IPS-NIHi7 (cell line): ENCODE data around the gene THOC1.

ENCODE experiments used
- DNase-seq: peaks from one replicate; pipeline ENCODE4 v3.0.0; 2012; ENCODE audit warnings: mixed read lengths; ENCODE audit errors: extremely low spot score

THOC1 gene

DNA sequence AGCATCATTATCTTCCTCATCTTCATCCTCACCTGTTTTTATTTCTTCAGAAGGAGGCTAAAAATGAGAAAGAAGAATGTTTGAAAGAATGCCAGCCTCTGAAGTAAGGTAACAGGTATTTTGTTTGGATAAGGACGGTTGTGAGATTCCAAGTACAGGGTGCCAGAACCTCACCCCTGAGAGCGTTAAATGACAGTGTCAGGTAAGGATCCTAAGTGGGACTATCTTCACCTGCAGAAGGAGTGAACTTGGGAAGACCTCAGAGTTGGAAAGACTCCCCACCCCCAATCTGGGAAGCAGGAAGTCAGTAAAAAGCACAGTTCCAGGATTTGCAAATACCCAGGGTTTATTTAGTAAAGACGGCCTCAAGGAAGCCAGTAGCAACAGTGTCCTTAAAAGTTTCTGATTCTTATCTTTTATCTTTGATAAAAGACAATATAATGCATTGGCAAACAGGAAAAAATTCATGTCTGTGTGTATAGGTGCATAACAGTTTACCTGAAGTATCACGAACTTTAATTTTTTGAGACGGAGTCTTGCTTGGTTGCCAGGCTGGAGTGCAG, 52.3 kb downstream of the THOC1 start:
- no peak for DNase-seq

DNA sequence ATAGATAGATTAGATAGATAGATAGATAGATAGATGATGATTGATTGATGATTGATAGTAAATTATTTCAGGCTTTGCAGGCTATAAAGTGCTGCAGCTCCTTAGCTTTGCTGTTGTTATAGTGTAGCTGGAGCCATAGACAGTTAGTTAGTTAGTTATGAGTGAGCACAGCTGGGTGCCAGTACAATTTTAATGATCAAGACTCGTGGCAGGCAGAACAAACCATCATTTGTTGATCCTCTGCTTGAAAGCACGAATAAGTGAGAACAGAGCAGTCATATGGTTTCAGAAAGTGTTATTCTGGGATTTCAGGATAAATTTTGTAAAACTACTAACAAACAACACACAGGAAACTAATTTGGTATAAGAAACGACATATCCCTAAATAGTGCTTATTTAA, 53.9 kb downstream of the THOC1 start:
- no peak for DNase-seq

DNA sequence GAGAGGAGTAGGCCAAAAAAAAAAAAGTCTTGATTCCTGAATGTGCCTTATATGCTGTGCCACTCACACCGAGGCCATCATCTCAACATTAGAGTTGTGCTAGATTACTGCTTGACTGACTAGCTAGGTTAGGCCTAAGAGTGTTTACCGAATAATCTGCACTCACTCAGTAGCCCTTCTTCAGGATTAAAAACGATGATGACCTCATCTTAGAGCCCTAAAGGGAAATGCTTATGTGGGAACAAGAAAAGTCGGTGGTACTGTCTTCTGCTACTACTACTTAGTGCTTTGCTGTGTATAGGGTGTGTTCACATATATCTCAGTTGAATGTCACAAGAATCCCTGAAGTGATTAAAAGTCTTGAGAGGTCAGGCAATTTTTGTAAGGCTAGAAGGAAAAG, 54.3 kb downstream of the THOC1 start:
- no peak for DNase-seq

DNA sequence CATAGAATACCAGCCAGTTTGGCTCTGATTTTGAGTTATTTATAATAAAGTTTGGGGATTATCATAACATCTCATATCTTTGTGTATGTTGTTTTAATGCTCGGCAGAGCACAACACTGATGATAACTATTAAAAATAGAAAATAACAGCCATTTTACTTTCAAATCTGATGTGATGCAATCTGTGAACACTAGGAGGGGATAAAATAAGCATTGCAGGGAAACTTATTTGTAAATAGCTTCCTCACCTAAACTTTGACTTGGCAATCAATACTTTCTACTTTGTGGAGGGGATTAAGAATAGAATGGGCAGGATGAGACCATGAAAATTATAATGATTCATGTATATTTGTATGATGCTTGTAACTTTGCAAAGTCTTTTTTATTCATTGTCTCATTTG, 55.1 kb downstream of the THOC1 start:
- no peak for DNase-seq

DNA sequence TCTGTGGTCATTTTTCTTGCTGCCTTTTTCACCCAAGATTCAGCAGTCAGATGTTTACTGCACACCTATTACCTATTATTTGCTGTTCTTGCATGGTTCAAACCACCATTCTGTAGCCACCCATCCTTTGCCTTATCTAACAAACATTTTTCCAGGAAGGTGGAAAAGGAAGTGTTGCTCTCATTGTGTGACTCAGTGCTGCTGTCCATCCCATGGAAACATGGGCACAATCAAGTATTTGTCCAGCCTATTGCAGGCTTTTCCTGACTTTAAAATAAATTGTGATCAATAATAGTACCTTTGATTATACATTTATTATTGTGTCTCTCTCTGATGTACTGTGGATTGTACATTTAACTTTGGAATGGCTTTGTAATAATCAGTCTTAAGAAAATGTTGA, 56.3 kb downstream of the THOC1 start:
- DNase-seq: no peak

DNA sequence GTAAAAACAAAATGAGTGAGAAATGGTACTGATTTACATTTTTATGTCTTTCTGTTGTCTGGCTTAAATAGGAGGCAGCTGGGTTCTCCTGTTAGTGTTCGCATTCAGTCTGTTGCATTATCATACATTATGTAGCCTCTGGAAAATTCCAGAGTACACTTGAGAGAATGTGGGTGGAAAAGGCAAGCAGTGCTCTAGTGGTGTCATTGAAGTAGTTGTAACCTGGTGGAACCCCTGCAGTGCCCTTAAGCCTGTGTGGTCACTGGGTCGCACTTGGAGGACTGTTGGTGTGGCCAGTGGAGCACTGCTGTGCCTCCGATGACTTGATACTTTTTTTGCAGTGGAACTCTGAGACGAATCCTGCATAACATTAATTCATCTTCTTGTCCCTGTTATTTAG, 57.1 kb downstream of the THOC1 start:
- DNase-seq: no peak

DNA sequence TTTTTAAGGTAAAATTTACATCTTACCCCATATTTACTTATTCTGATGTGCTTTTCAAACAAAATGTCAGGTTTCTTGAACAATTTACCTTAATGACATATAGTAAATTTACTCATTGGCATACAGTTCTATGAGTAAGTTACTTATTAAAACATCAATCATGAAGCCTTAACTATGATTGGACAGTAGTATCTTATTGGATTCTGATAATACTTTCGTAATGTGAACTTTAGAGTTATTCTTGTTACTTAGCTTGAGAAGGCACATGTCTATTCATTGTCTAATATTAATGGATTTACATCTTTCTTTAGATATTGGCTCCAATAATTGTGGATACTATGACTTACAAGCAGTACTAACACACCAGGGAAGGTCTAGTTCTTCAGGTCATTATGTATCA, 57.8 kb downstream of the THOC1 start:
- DNase-seq: no peak

DNA sequence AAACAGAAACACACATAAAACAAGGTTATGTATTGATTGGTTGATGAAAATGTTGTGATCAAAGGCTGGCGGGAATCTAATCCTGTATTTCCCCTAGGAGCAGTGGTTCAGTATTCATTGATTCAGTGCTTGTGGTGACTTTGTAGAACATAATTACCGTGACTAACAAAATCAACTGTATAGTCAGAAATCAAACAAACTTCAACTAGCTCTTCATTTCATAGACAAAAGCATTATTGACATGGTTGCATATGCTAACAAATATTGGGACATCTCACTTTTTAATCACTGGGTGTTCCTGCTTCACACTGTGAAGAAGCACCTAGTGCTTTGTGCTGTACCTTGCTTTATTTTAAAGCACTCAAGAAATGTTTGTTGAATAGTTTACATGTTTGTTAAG, 68.1 kb downstream of the THOC1 start:
- DNase-seq: no peak

DNA sequence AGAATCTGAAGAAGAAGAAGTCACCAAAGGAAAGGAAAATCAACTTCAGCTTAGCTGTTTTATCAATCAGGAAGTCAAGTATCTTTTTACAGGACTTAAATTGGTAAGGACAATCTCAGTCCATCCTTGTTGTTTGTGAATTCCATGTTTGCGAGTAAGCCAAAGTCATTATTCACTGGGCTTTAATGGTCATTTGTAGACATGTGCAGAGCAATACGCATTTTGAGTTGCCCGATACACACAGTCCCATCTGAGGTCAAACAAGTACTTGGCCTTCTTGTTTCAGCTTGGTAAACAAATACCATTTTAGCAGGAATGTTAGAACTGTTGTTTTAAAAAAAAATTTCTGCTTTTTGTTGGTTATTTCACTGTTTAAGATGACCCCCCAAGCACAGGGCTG, 68.6 kb downstream of the THOC1 start:
- no peak for DNase-seq

DNA sequence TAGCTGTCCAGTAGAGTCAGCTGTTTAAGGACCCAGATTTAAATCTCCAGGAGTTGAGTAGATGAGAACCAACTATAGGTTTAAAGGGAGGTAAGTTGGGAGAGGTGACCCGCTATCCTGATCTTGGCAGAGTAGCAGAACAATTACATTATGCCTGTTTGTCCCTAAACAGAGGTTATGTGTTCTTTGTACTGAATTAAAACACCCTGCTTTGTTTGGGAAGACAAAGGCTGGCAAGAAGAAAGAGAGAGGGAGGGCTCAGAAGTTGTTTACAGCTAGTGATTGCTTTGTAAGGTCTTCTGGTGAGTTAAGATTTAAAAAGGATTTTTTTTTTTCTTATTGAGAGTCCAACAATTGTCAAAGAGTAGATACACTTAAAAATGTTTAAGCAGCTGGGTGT, 72.2 kb downstream of the THOC1 start:
- no peak for DNase-seq

DNA sequence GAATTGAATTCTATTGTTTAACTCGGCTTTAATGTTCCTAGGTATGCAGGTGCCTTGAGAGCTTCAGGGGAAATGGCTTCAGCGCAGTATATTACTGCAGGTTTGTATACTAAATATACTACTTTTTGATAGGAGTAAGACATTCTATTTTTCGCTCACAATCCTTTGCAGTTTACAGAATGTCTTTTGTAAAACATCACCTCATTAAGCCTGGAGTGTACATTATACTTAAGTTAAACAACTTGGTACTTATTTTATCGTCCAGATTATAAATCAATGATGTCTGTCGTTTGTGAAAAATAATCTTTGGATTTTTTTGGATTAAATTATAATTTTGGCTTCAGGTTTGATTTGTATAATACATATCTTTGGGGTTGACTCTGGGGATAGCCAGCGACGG, 75.0 kb downstream of the THOC1 start:
- DNase-seq: no peak

DNA sequence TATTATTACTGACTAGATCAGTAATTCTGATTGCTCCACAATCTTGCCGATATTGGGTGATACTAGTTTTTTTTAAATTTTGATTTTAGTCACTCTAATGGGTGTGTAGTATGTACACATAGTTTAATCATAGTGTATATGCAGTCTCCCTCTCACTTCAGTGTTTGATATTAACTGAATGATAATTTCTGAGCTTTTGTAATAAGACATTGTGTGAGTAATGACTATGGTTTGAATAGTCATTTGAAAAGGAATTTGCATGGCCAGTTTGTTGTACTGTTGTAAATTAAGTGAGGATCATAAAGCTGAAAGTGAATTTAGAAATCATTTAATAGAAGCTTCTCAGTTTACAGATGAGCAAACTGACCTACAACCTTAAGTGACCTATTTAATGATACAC, 76.1 kb downstream of the THOC1 start:
- no peak for DNase-seq

DNA sequence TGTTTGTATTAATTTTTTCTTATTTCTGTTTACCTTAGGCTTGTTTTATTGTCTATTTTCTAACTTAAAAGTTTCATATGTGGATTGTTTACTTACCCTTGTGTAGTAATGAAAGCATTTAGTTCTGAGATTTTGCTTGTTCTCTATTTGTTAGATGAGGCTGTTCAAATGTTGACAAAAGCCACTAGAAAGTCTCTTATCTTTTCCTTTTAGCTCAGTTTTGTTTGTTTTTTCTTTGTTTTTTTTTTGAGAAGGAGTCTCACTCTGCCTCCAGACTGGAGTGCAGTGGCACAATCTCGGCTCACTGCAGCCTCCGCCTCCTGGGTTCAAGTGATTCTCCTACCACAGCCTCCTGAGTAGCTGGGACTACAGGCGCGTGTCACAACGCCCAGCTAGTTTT, 78.6 kb downstream of the THOC1 start:
- no peak for DNase-seq

DNA sequence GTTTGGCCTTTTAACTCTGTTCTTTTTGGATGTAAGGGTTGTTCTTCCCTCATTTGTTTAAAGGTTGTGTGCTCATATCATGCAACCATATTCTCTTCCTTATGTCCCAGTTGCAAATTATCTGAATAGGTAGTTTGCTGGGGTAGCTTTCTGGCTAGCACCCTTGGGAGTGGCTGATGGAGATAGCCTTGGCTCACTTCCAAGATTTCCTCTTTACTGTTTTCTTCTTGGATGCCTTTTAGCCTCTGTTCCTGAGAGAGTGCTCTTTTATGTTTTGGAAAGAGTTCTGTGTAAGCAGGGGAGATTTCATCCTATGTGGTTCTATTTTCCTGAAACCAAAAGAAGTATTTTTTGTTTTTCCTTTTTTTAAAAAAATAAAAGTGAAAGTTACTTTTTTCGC, 84.1 kb downstream of the THOC1 start:
- no peak for DNase-seq

DNA sequence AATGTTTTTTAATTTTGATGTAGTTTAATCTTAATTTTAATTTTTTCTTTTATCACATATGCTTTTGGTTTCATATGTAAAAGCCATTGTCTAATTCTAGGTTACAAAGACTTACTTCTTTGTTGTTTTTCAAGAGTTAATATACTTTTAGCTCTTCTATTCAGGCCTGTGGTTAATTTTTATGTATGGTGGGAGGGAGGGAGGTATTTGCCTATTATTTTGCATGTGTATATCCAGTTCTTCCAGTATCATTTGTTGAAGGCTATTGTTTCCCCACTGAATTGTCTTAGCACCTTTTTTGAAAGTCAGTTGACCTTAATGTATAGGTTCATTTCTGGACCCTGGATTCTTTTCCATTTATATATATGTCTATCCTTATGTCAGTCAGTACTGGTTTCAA, 86.1 kb downstream of the THOC1 start:
- DNase-seq: no peak

DNA sequence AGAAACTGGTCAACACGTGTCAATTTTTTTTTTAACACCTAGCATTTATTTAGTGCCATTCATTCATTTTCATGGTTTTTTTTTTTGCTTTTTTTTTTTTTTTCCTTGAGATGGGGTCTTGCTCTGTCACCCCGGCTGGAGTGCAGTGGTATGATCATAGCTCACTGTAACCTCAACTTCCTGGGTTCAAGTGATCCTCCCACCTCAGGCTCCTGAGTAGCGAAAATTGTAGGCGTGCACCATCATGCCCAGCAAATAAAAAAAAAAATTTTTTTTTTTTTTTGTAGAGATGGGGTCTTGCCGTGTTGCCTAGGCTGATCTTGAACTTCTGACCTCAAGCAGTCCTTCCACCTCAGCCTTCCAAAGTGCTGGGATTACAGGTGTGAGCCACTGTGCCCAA, 88.3 kb downstream of the THOC1 start:
- no peak for DNase-seq

DNA sequence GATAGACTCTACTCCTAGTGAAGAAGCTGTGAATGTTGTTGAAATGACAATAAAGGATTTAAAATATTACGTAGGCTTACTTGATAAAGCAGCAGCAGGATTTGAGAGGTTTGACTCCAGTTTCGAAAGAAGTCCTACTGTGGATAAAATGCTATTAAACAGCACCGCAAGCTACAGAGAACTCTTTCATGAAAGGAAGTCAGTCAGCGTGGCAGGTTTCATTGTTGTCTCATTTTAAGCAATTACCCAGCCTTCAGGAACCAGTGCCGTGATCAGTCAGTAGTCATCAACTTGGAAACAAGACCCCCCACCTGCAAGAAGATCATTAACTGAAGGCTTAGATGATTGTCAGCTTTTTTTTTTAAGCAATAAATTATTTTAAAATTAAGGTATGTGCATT, 95.5 kb downstream of the THOC1 start:
- DNase-seq: no peak
